Central memory CD8-positive, alpha-beta T cell (primary cell): Measurements from ENCODE around the gene TMEM165.

Experiments
- ATAC-seq: fragments of 150-1000 bp; cut with Tn5 transposase; replicated peaks from 2 replicates; pipeline ENCODE4 v1.10.0; 2022; ENCODE audit warnings: mild to moderate bottlenecking, moderate FRiP score, moderate number of reproducible peaks; ENCODE audit not compliant: poor library complexity, severe bottlenecking; ENCODE audit errors: extremely low read depth
- DNase-seq, 2 donors: peaks; one replicate each; pipeline ENCODE4 v3.0.0; 2021; ENCODE audit warnings: low spot score in 2 of 2
- H3K27ac Mint-ChIP-seq: one replicate; pipeline ENCODE4 v1.8.0; 2022; ENCODE audit warnings: low read depth, mild to moderate bottlenecking, moderate library complexity, mixed read lengths
- H3K27me3 Mint-ChIP-seq: one replicate; pipeline ENCODE4 v1.8.0; 2022; ENCODE audit warnings: mixed read lengths
- H3K36me3 Mint-ChIP-seq: one replicate; pipeline ENCODE4 v1.8.0; 2022; ENCODE audit warnings: mild to moderate bottlenecking, moderate library complexity, mixed read lengths; ENCODE audit not compliant: insufficient read depth
- H3K4me1 Mint-ChIP-seq: one replicate; pipeline ENCODE4 v1.8.0; 2022; ENCODE audit warnings: mixed read lengths
- H3K4me3 Mint-ChIP-seq: one replicate; pipeline ENCODE4 v1.8.0; 2022; ENCODE audit warnings: mild to moderate bottlenecking, moderate library complexity, mixed read lengths
- H3K9me3 Mint-ChIP-seq: one replicate; pipeline ENCODE4 v1.8.0; 2022; ENCODE audit warnings: mixed read lengths

Gene TMEM165

DNA sequence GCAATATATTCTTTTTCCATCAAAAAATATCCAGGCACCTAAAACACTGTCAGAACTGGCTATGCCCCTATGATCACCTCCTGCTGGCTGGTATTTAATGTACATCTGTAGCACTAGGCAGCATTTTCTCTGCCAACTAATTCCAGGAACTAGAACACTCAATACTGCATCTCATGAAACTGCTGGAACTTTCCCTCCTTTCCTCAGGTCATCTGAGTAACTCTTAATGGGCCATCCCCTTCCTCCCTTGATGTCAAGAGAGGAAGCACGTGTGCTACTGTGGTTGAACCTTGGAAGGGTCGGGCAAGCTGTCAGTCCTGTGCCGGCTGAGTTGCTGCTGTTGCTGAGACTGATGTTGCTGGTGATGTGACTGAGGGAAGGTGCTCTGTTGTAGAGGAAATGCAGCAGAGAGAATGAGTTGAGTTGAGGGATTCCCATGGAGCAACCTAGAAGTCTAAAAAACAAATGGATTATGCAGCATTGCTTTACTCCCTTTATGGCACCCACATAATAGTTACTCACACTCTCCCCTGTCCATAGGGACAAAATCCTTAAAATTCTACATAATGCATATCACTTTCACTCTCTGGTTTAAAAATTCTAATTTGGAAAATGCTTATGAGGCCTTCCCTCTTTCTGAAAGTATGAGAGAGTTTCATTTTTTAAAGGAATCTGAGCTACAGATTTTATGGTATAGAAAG, 39.5 kb downstream of the TMEM165 start:
- Mint-ChIP-seq H3K27ac (no peak overlapping the region), H3K4me1 (peaks cover 7% of the 10 kb centered on the region), H3K9me3 (no peaks in the 10 kb centered on the region), H3K4me3 (no peak overlapping the region), H3K36me3 (peaks cover 22% of the 10 kb centered on the region), H3K27me3 (no peaks in the 10 kb centered on the region)
- ATAC-seq (no peak), DNase-seq (no peak)

- DNase-seq, result no peak
- no peak for ATAC-seq
- Mint-ChIP-seq H3K27me3 (no peaks in the 10 kb centered on the region), H3K9me3 (no peaks in the 10 kb centered on the region), H3K36me3 (peaks cover 21% of the 10 kb centered on the region), H3K27ac (no peak overlapping the region), H3K4me3 (no peak overlapping the region), H3K4me1 (peaks cover 13% of the 10 kb centered on the region)
Measured at GRCh38 chr4:55437356-55437796, 41.6 kb downstream of the TMEM165 start.

- Mint-ChIP-seq H3K4me1 (peaks cover 13% of the 10 kb centered on the region), H3K36me3 (peaks cover 24% of the 10 kb centered on the region), H3K9me3 (no peaks in the 10 kb centered on the region), H3K27me3 (no peaks in the 10 kb centered on the region), H3K4me3 (no peak overlapping the region), H3K27ac (no peak overlapping the region)
- ATAC-seq (no peak), DNase-seq (no peak)
Measured at GRCh38 chr4:55437823-55438222, 42.1 kb downstream of the TMEM165 start.

- Mint-ChIP-seq H3K36me3 (peaks cover 27% of the 10 kb centered on the region), H3K9me3 (no peaks in the 10 kb centered on the region)
- no peak for ATAC-seq
Measured at GRCh38 chr4:55438314-55438713, 42.6 kb downstream of the TMEM165 start.

GRCh38 chr4:55439023-55439422, 43.3 kb downstream of the TMEM165 start:
- H3K27ac Mint-ChIP-seq, result no peak overlapping the region
- no peak overlapping the region for H3K4me3 Mint-ChIP-seq
- H3K36me3 Mint-ChIP-seq, result peaks cover 29% of the 10 kb centered on the region
- ATAC-seq (no peak), DNase-seq (no peak)
- no peaks in the 10 kb centered on the region for H3K9me3 Mint-ChIP-seq
- no peaks in the 10 kb centered on the region for H3K27me3 Mint-ChIP-seq
- peaks cover 13% of the 10 kb centered on the region for H3K4me1 Mint-ChIP-seq

More at GRCh38 chr4:55438314-55438713, 42.6 kb downstream of the TMEM165 start:
- DNase-seq, result no peak
- Mint-ChIP-seq H3K27ac (no peak overlapping the region), H3K4me1 (peaks cover 13% of the 10 kb centered on the region), H3K27me3 (no peaks in the 10 kb centered on the region), H3K4me3 (no peak overlapping the region)

GRCh38 chr4:55440786-55441185, 45.0 kb downstream of the TMEM165 start:
- peaks cover 28% of the 10 kb centered on the region for H3K36me3 Mint-ChIP-seq
- no peaks in the 10 kb centered on the region for H3K9me3 Mint-ChIP-seq
- no peak overlapping the region for H3K4me3 Mint-ChIP-seq
- no peak for ATAC-seq
- H3K27ac Mint-ChIP-seq, result peak overlapping the region; percentile 68
- peaks cover 6% of the 10 kb centered on the region for H3K4me1 Mint-ChIP-seq
- no peaks in the 10 kb centered on the region for H3K27me3 Mint-ChIP-seq
- no peak for DNase-seq

- Mint-ChIP-seq H3K27ac (no peak overlapping the region), H3K36me3 (peaks cover 28% of the 10 kb centered on the region), H3K4me3 (no peak overlapping the region), H3K4me1 (peaks cover 6% of the 10 kb centered on the region), H3K27me3 (no peaks in the 10 kb centered on the region), H3K9me3 (no peaks in the 10 kb centered on the region)
- no peak for DNase-seq
- ATAC-seq, result no peak
Measured at GRCh38 chr4:55442541-55442940, 46.8 kb downstream of the TMEM165 start.

- peaks cover 6% of the 10 kb centered on the region for H3K4me1 Mint-ChIP-seq
- no peaks in the 10 kb centered on the region for H3K27me3 Mint-ChIP-seq
- peaks cover 29% of the 10 kb centered on the region for H3K36me3 Mint-ChIP-seq
- ATAC-seq, result no peak
- H3K27ac Mint-ChIP-seq, result no peak overlapping the region
- no peaks in the 10 kb centered on the region for H3K9me3 Mint-ChIP-seq
- no peak for DNase-seq
- H3K4me3 Mint-ChIP-seq, result no peak overlapping the region
Measured at GRCh38 chr4:55444827-55445226, 49.1 kb downstream of the TMEM165 start.

- DNase-seq, result no peak
- ATAC-seq, result no peak
- Mint-ChIP-seq H3K27ac (peak overlapping the region; percentile 41), H3K4me1 (peaks cover 1% of the 10 kb centered on the region), H3K27me3 (no peaks in the 10 kb centered on the region), H3K36me3 (peaks cover 37% of the 10 kb centered on the region), H3K9me3 (no peaks in the 10 kb centered on the region), H3K4me3 (no peak overlapping the region)
Measured at GRCh38 chr4:55445921-55446577, 50.3 kb downstream of the TMEM165 start.

DNA sequence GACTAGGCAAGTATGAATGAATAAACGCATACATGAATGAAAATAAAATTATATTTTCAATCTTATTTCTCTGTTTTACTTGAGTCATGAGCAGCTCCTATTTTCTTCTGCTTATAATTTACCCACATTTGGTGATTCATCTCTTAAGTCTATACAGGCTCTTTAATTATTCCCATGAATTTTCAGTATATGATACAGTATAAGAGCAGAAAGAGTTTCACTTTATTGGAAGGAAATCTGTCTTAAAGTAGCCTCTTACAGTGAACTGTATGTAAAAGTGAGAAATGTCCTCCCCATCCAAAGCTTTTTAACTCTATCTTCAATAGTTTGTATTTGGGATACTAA, 50.8 kb downstream of the TMEM165 start:
- H3K27me3 Mint-ChIP-seq, result no peaks in the 10 kb centered on the region
- H3K4me3 Mint-ChIP-seq, result no peak overlapping the region
- peaks cover 39% of the 10 kb centered on the region for H3K36me3 Mint-ChIP-seq
- no peak overlapping the region for H3K27ac Mint-ChIP-seq
- no peak for ATAC-seq
- H3K4me1 Mint-ChIP-seq, result no peaks in the 10 kb centered on the region
- H3K9me3 Mint-ChIP-seq, result no peaks in the 10 kb centered on the region
- no peak for DNase-seq

GRCh38 chr4:55447108-55447708, 51.5 kb downstream of the TMEM165 start:
- H3K27ac Mint-ChIP-seq, result no peak overlapping the region
- peaks cover 42% of the 10 kb centered on the region for H3K36me3 Mint-ChIP-seq

DNA sequence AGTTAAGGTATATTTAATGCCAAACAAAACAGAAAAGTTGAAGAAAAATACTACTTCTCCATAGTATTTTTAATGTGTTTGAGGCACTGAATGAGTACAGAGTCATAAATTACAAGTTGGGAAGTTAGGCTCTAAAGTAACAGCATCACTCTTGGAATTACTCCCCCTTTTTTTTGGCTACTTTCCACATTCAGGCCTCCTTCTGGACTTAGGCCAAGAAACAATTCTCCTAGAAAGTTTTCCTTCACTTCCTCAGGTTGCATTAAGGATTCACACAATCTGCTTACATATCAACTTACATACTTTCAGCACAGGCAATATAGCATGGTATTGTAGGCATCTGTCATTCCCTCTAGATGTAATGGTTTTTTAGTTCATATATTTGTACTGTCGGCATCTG, 52.1 kb downstream of the TMEM165 start:
- Mint-ChIP-seq H3K27me3 (no peaks in the 10 kb centered on the region), H3K4me1 (no peaks in the 10 kb centered on the region), H3K9me3 (no peaks in the 10 kb centered on the region), H3K27ac (no peak overlapping the region), H3K4me3 (no peak overlapping the region), H3K36me3 (peaks cover 41% of the 10 kb centered on the region)
- DNase-seq (no peak), ATAC-seq (no peak)

More at GRCh38 chr4:55447108-55447708, 51.5 kb downstream of the TMEM165 start:
- H3K4me1 Mint-ChIP-seq, result no peaks in the 10 kb centered on the region
- no peaks in the 10 kb centered on the region for H3K9me3 Mint-ChIP-seq
- no peak for DNase-seq
- H3K27me3 Mint-ChIP-seq, result no peaks in the 10 kb centered on the region
- H3K4me3 Mint-ChIP-seq, result no peak overlapping the region
- no peak for ATAC-seq

GRCh38 chr4:55450566-55450965, 54.8 kb downstream of the TMEM165 start:
- no peaks in the 10 kb centered on the region for H3K4me1 Mint-ChIP-seq
- no peaks in the 10 kb centered on the region for H3K9me3 Mint-ChIP-seq
- ATAC-seq (no peak), DNase-seq (no peak)
- H3K27me3 Mint-ChIP-seq, result no peaks in the 10 kb centered on the region
- H3K27ac Mint-ChIP-seq, result no peak overlapping the region
- peaks cover 30% of the 10 kb centered on the region for H3K36me3 Mint-ChIP-seq
- H3K4me3 Mint-ChIP-seq, result no peak overlapping the region
